Sigmoid colon (tissue), 4 donors: ENCODE data around the gene MAP3K2.

Source experiments
- CTCF ChIP-seq, 4 experiments: fragments of 450-650 bp in 3 of 4; fragments of 200-600 bp in 1 of 4; IDR thresholded peaks; one replicate each; pipeline ENCODE4 v1.5.1; 2016 to 2019; ENCODE audit warnings: antibody characterized with exemption in 4 of 4, mild to moderate bottlenecking in 3 of 4, moderate library complexity in 2 of 4
- EP300 ChIP-seq, 4 donors: sonication (generic); formaldehyde crosslinking; IDR thresholded peaks; one replicate each; pipeline ENCODE4 v1.6.1; 2017; ENCODE audit warnings: antibody characterized with exemption in 4 of 4
- POLR2A ChIP-seq, 2 donors: fragments of 450-650 bp; IDR thresholded peaks; one replicate each; pipeline ENCODE4 v1.6.1; 2016; ENCODE audit warnings: antibody characterized with exemption in 2 of 2, mild to moderate bottlenecking in 2 of 2, moderate library complexity in 2 of 2
- POLR2AphosphoS5 ChIP-seq, 4 donors: sonication (generic); formaldehyde crosslinking; IDR thresholded peaks; one replicate each; pipeline ENCODE4 v1.6.1; 2017; ENCODE audit warnings: antibody characterized with exemption in 4 of 4

- TF ChIP-seq EP300 (IDR thresholded peaks at IDR 0.05), result no peak
- no peak for TF ChIP-seq CTCF (IDR thresholded peaks at IDR 0.05)
- TF ChIP-seq POLR2AphosphoS5 (IDR thresholded peaks at IDR 0.05), result no peak
- TF ChIP-seq POLR2A (IDR thresholded peaks at IDR 0.05), result no peak
Measured at GRCh38 chr2:127406454-127406853, 18.7 kb upstream of the MAP3K2 start.
